HG03066 (cell line): ENCODE results near the gene FBXO40.
A peak's percentile ranks its signal among the peaks of the same experiment; 100 is the strongest.

Source experiments
- ATAC-seq: cut with Tn5 transposase; IDR thresholded peaks from one replicate; pipeline ENCODE4 v1.9.1; 2021; ENCODE audit warnings: low read depth; ENCODE audit not compliant: unreplicated experiment

The FBXO40 gene

DNA sequence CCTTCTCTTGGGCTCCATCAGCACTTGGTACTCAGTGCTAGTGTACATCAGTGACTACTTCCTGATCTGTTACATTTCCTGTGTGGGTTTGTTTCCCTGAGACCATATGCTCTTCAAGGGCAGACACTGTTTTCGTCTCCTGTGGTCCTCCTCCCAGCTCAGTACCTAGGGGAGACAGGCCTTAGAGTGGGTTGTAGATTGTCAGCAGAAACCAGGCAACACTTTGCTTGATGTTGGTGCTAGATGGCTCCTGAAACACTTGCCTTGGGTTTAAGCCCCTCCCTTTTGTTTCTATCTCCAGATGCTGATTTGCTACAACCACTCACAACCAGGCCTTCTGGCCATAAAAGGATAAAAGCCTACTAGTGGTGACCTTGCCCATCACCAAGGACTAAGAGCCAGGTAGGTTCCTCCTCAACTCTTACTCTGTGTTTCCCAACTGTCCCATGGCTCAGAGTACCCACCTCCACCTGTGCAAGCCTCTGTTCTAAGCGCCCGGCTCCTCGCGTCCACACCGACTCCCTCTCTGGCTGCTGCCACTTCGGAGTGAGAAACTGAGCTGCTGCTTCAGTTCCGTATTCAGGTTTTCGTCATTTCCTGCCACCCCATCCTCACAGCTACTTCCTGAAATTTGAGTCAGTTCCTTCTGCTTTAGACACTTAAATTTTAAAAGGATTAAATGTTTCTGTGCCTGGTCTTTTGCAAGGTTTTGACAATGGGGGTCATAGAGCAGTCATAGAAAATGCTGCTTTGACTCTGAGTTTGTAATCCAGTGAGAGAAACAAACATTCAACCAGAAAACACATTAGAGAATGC lies 67.4 kb downstream of the FBXO40 start, which contains the start of gene HCLS1:
Gene HCLS1, minus strand, starts transcription at position 548 of the 816 bp plus-strand sequence. CDS start 2,556 bp downstream, outside the sequence.
- ATAC-seq, result peak; percentile 85

- ATAC-seq, result no peak
These were observed 68.2 kb downstream of the FBXO40 start for GRCh38 chr3:121661376-121661775.

GRCh38 chr3:121662742-121663141 lies 69.6 kb downstream of the FBXO40 start:
- ATAC-seq, result no peak

DNA sequence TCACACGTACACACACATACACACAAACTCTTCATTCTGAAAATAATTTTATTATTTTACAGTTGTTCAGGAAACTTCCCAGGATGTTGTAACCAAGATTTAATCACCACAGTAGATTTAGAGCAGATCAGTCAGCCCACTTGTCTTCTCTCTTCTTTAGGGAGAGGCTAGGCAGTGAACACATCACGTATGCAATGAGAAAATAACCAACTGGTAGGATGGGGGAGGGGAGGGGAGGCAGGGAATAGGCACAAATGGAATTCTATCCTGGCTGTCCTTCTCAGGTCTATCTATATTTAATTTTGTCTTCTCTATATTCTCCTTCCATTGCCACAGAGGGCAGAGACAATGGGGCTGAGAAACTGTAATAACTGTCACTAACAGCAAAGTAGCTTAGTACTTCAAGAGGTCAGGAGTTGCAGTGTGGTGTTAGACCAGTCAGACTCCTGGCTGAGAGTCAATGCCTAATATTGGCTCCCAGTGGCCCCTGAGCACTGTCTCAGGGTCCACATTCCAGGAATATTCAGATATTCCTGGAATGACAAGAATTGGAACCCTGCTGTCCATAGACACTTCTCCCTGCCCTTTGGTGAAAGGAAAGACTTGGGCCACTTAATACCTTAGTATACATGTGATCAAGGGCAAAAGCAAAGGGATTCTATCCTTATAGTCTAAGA lies 70.1 kb downstream of the FBXO40 start:
- ATAC-seq, result no peak

DNA sequence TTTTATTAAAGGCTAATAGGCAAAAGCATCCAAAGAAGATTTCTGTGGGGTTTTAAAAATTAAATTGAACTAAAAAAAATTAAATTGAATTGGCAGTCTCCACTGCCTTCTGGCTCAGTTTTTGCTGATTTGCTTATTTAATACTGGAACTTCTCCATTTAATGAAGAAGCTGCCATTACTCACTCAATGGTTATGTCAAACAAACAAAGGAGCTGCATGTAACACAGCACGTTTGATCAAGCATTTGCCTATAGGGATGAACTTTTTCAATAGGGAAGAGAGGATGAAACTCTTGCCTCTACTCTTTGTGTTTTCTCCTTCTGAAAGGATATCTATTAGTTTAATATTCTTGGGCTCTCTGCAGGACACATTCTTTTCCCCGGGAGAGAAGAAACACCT lies 72.3 kb downstream of the FBXO40 start:
- ATAC-seq, result no peak

- ATAC-seq, result no peak
These were observed 74.2 kb downstream of the FBXO40 start for GRCh38 chr3:121667333-121667732.

DNA sequence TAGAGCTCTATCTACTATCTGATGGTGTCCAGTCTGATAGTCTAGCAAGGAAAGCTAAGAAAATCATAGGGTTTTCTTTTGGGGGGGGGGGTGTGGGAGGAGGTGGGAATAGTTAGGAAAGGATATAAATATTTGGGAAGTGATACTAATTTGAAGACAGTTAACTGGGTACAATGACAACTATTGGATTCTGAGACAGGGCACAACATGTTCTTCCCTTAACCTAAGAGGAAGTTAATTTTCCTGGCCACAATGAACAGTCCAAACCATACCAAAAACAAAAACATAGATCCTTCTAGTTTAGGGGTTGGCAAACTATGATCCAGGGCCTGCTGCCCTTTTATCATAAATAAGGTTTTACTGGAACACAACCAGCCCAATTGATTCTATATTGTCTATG lies 77.5 kb downstream of the FBXO40 start:
- no peak for ATAC-seq

GRCh38 chr3:121677141-121677540 lies 84.0 kb downstream of the FBXO40 start:
- no peak for ATAC-seq
